ENCODE data around the gene NDUFC2. TPM values are rescaled to one million over a fixed set of nuclear protein-coding genes. Genes with fewer than 3 reads are reported as not detected.

The NDUFC2 gene
- total and polyA plus RNA-seq, 2 donors (not counting 1 experiment from before 2014, with no cell fraction given), result 49.0 to 65.0 TPM

DNA sequence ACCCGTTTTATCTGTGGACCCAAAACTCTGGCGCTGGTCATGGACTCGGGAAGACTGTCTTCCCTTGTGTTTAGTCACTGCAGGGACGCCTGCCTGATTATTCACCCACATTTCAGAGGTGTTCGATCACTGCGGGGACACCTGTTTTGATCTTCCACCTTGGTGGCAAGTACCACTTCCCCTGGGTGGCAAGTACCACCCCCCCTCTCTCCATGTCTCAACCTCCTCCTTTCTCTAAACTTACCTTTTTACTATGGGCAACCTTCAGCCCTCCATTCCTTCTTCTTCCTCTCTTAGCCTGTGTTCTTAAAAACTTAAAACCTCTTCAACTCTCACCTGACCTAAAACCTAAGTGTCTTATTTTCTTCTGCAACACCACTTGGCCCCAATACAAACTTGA is 1.9 kb upstream of the NDUFC2 start:
- peak overlapping the region; percentile 96 for H2AFZ ChIP-seq (ENCODE audit: insufficient read depth, low read depth, low read length, poor library complexity, severe bottlenecking)
- TF ChIP-seq EZH2 (IDR thresholded peaks at IDR 0.05; ENCODE audit: borderline replicate concordance, insufficient read depth, low read depth, low read length, poor library complexity, severe bottlenecking), result no peak
- TF ChIP-seq, protein P1, sequence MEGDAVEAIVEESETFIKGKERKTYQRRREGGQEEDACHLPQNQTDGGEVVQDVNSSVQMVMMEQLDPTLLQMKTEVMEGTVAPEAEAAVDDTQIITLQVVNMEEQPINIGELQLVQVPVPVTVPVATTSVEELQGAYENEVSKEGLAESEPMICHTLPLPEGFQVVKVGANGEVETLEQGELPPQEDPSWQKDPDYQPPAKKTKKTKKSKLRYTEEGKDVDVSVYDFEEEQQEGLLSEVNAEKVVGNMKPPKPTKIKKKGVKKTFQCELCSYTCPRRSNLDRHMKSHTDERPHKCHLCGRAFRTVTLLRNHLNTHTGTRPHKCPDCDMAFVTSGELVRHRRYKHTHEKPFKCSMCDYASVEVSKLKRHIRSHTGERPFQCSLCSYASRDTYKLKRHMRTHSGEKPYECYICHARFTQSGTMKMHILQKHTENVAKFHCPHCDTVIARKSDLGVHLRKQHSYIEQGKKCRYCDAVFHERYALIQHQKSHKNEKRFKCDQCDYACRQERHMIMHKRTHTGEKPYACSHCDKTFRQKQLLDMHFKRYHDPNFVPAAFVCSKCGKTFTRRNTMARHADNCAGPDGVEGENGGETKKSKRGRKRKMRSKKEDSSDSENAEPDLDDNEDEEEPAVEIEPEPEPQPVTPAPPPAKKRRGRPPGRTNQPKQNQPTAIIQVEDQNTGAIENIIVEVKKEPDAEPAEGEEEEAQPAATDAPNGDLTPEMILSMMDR (IDR thresholded peaks at IDR 0.05), result no peak
- POLR2A ChIA-PET, result no interaction called here
- no peak for DNase-seq
- intact Hi-C loops (cut with micrococcal nuclease), result no loop called here
- 94% methylated on average over 6 of the region's 6 CpGs for WGBS (ENCODE audit: insufficient coverage)
- CTCF ChIA-PET, result no interaction called here
- peaks cover 37% of the 10 kb centered on the region for H3K4me1 Mint-ChIP-seq
- no peak overlapping the region for H3K4me2 ChIP-seq (replicated peaks; ENCODE audit: low read depth, low read length, poor library complexity, severe bottlenecking)
- H4K20me1 ChIP-seq (ENCODE audit: control insufficient read depth, insufficient read depth, low read length, poor library complexity, severe bottlenecking), result peaks cover 15% of the 10 kb centered on the region
- H3K27ac Mint-ChIP-seq, result peak overlapping the region; percentile 59
- peaks cover 30% of the 10 kb centered on the region for H3K79me2 ChIP-seq (ENCODE audit: control insufficient read depth, insufficient read depth, low read length)
- peak overlapping the region; percentile 64 for H3K4me3 Mint-ChIP-seq
- no peaks in the 10 kb centered on the region for H3K27me3 Mint-ChIP-seq
- H3K9me3 Mint-ChIP-seq (ENCODE audit: insufficient read depth), result no peaks in the 10 kb centered on the region
- H3K9ac ChIP-seq (ENCODE audit: low read length), result no peak overlapping the region
- H3K4me1 ChIP-seq (ENCODE audit: control insufficient read depth in 2 of 2, insufficient read depth in 2 of 2, low read length in 2 of 2), result peaks cover 16 to 32% of the 10 kb centered on the region in 2 donors
- H3K4me3 ChIP-seq (ENCODE audit: control extremely low read depth in 1 of 5, extremely low read depth in 1 of 5, insufficient read depth in 1 of 5, low read depth in 2 of 5, low read length in 4 of 5), result no peak overlapping the region
- no peaks in the 10 kb centered on the region for H3K9me3 ChIP-seq (ENCODE audit: control extremely low read depth in 1 of 3, control insufficient read depth in 2 of 3, insufficient read depth in 1 of 3, low read length in 2 of 3)
- H3K27ac ChIP-seq (ENCODE audit: low read length in 2 of 2), result no peak overlapping the region
- no peaks in the 10 kb centered on the region for H3K27me3 ChIP-seq (replicated peaks in 1 of 4; ENCODE audit: control extremely low read depth in 1 of 4, control insufficient read depth in 3 of 4, insufficient read depth in 4 of 4, low read length in 3 of 4)
- ATAC-seq (ENCODE audit: low read depth), result no peak
- H3K36me3 ChIP-seq (replicated peaks in 1 of 2; ENCODE audit: control extremely low read depth in 1 of 2, control insufficient read depth in 1 of 2, extremely low read depth in 1 of 2, insufficient read depth in 2 of 2, low read length in 1 of 2), result peaks cover 0 to 2% of the 10 kb centered on the region in 2 experiments

- ChIA-PET POLR2A (no interaction called here), CTCF (interaction anchor here (1.0 kb wide), 1 partner anchor 483 kb away, joined by 6 read pairs; no protein-coding TSS in a partner anchor)
- intact Hi-C loops (cut with micrococcal nuclease), result no loop called here
- Mint-ChIP-seq H3K4me3 (peak overlapping the region; percentile 64), H3K9me3 (ENCODE audit: insufficient read depth) (no peaks in the 10 kb centered on the region), H3K27me3 (no peaks in the 10 kb centered on the region), H3K27ac (peak overlapping the region; percentile 59), H3K4me1 (peaks cover 39% of the 10 kb centered on the region)
- Histone ChIP-seq H3K27ac (ENCODE audit: low read length in 2 of 2) (no peak overlapping the region), H3K27me3 (replicated peaks in 1 of 4; ENCODE audit: control extremely low read depth in 1 of 4, control insufficient read depth in 3 of 4, insufficient read depth in 4 of 4, low read length in 3 of 4) (no peaks in the 10 kb centered on the region), H3K79me2 (ENCODE audit: control insufficient read depth, insufficient read depth, low read length) (peaks cover 36% of the 10 kb centered on the region), H4K20me1 (ENCODE audit: control insufficient read depth, insufficient read depth, low read length, poor library complexity, severe bottlenecking) (peaks cover 21% of the 10 kb centered on the region), H3K9ac (ENCODE audit: low read length) (no peak overlapping the region), H3K36me3 (replicated peaks in 1 of 2; ENCODE audit: control extremely low read depth in 1 of 2, control insufficient read depth in 1 of 2, extremely low read depth in 1 of 2, insufficient read depth in 2 of 2, low read length in 1 of 2) (peaks cover 0 to 6% of the 10 kb centered on the region in 2 experiments), H3K4me2 (replicated peaks; ENCODE audit: low read depth, low read length, poor library complexity, severe bottlenecking) (no peak overlapping the region), H3K4me1 (ENCODE audit: control insufficient read depth in 2 of 2, insufficient read depth in 2 of 2, low read length in 2 of 2) (peaks cover 18 to 35% of the 10 kb centered on the region in 2 donors), H2AFZ (ENCODE audit: insufficient read depth, low read depth, low read length, poor library complexity, severe bottlenecking) (peak overlapping the region; percentile 96), H3K4me3 (ENCODE audit: control extremely low read depth in 1 of 5, extremely low read depth in 1 of 5, insufficient read depth in 1 of 5, low read depth in 2 of 5, low read length in 4 of 5) (no peak overlapping the region), H3K9me3 (ENCODE audit: control extremely low read depth in 1 of 3, control insufficient read depth in 2 of 3, insufficient read depth in 1 of 3, low read length in 2 of 3) (no peaks in the 10 kb centered on the region)
- 81% methylated on average over 11 of the region's 11 CpGs for WGBS (ENCODE audit: insufficient coverage)
- DNase-seq (no peak), ATAC-seq (ENCODE audit: low read depth) (no peak)
- TF ChIP-seq EZH2 (IDR thresholded peaks at IDR 0.05; ENCODE audit: borderline replicate concordance, insufficient read depth, low read depth, low read length, poor library complexity, severe bottlenecking), result no peak
- TF ChIP-seq, protein P1 (IDR thresholded peaks at IDR 0.05), result no peak
Measured at GRCh38 chr11:78080818-78081495, 1.3 kb upstream of the NDUFC2 start.

Measured in B cell (primary cell).